Left ventricle myocardium inferior (tissue), 1 donor: Measurements from ENCODE around the gene VGF. TPM values are rescaled to one million over a fixed set of nuclear protein-coding genes. Genes with fewer than 3 reads are reported as not detected.
A peak's percentile ranks its signal among the peaks of the same experiment; 100 is the strongest.

ENCODE experiments used
- DNase-seq: peaks from one replicate; pipeline ENCODE4 v3.0.0-alpha.2; 2020
- H3K27ac ChIP-seq: fragments of 200-600 bp; replicated peaks from 2 replicates; pipeline ENCODE4 v1.8.0; 2021
- H3K27me3 ChIP-seq: fragments of 200-600 bp; 2 replicates; pipeline ENCODE4 v1.8.0; 2021; ENCODE audit warnings: low read depth
- H3K36me3 ChIP-seq: fragments of 200-600 bp; 2 replicates; pipeline ENCODE4 v1.8.0; 2021
- H3K4me1 ChIP-seq: fragments of 200-600 bp; 2 replicates; pipeline ENCODE4 v1.8.0; 2021
- H3K4me3 ChIP-seq: fragments of 200-600 bp; 2 replicates; pipeline ENCODE4 v1.8.0; 2021; ENCODE audit warnings: mild to moderate bottlenecking, moderate library complexity
- H3K9me3 ChIP-seq: fragments of 200-600 bp; replicated peaks from 2 replicates; pipeline ENCODE4 v1.8.0; 2021
- intact Hi-C: fragments of 100-400 bp; cut with micrococcal nuclease; formaldehyde crosslinking; loops from one replicate; pipeline ENCODE4 v1.11.0; 2022
- long read RNA-seq: library from polyadenylated mRNA; unstranded; transcript quantifications from one replicate; pipeline ENCODE4 v2.0.0, GENCODE V29; 2021
- total RNA-seq: library from RNA; stranded (reverse); fragmentation: NEBNext Ultra II Directional; extraction: Animal tissue kit (Norgen Biotek cat#: 25700); gene quantifications from one replicate; pipeline ENCODE4 v1.2.1, GENCODE V29; 2021
- TF ChIP-seq, protein P1 (sequence below): fragments of 200-600 bp; IDR thresholded peaks from 2 replicates; pipeline ENCODE4 v1.8.0; 2021; ENCODE audit warnings: antibody characterized with exemption, mild to moderate bottlenecking, borderline replicate concordance
- donor health status: DM: no; HTN: yes; CAD: no; lungs with severe emphysema.

VGF gene
- not detected for total RNA-seq
- long read RNA-seq: 0 reads

GRCh38 chr7:101165075-101165957, at the start of gene VGF:
TSS of gene VGF (minus strand) at chr7:101165569. CDS start at chr7:101164843, 726 bp downstream.
- H3K4me1 ChIP-seq: peaks cover 50% of the 10 kb centered on the region
- intact Hi-C loops: no loop called here
- peak within 1 kb of the TSS; percentile 55 for H3K4me3 ChIP-seq
- peaks cover 3% of the 10 kb centered on the region for H3K36me3 ChIP-seq
- TF ChIP-seq, protein P1, sequence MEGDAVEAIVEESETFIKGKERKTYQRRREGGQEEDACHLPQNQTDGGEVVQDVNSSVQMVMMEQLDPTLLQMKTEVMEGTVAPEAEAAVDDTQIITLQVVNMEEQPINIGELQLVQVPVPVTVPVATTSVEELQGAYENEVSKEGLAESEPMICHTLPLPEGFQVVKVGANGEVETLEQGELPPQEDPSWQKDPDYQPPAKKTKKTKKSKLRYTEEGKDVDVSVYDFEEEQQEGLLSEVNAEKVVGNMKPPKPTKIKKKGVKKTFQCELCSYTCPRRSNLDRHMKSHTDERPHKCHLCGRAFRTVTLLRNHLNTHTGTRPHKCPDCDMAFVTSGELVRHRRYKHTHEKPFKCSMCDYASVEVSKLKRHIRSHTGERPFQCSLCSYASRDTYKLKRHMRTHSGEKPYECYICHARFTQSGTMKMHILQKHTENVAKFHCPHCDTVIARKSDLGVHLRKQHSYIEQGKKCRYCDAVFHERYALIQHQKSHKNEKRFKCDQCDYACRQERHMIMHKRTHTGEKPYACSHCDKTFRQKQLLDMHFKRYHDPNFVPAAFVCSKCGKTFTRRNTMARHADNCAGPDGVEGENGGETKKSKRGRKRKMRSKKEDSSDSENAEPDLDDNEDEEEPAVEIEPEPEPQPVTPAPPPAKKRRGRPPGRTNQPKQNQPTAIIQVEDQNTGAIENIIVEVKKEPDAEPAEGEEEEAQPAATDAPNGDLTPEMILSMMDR: no peak
- H3K27ac ChIP-seq: no peak within 1 kb of the TSS
- DNase-seq: peak; percentile 91
- peaks cover 100% of the 10 kb centered on the region for H3K27me3 ChIP-seq
- no peaks in the 10 kb centered on the region for H3K9me3 ChIP-seq

GRCh38 chr7:101212014-101212413, 46.6 kb upstream of the VGF start:
- DNase-seq: no peak
- no peak overlapping the region for H3K27ac ChIP-seq
- TF ChIP-seq, protein P1: no peak
- intact Hi-C loops: no loop called here
- peaks cover 25% of the 10 kb centered on the region for H3K4me1 ChIP-seq
- no peaks in the 10 kb centered on the region for H3K9me3 ChIP-seq
- H3K4me3 ChIP-seq: no peak overlapping the region
- H3K27me3 ChIP-seq: no peaks in the 10 kb centered on the region
- peaks cover 84% of the 10 kb centered on the region for H3K36me3 ChIP-seq

- DNase-seq: no peak
- Histone ChIP-seq H3K9me3 (no peaks in the 10 kb centered on the region), H3K4me1 (peaks cover 20% of the 10 kb centered on the region), H3K36me3 (peaks cover 84% of the 10 kb centered on the region), H3K27me3 (no peaks in the 10 kb centered on the region), H3K27ac (no peak overlapping the region), H3K4me3 (no peak overlapping the region)
- TF ChIP-seq, protein P1: no peak
- intact Hi-C loops: no loop called here
Measured at GRCh38 chr7:101211501-101211900, 46.1 kb upstream of the VGF start.

GRCh38 chr7:101210143-101210542, 44.8 kb upstream of the VGF start:
- Histone ChIP-seq H3K27me3 (no peaks in the 10 kb centered on the region), H3K27ac (no peak overlapping the region), H3K4me3 (no peak overlapping the region), H3K4me1 (peaks cover 6% of the 10 kb centered on the region), H3K36me3 (peaks cover 85% of the 10 kb centered on the region), H3K9me3 (no peaks in the 10 kb centered on the region)
- intact Hi-C loops: no loop called here
- TF ChIP-seq, protein P1: no peak
- DNase-seq: no peak

DNA sequence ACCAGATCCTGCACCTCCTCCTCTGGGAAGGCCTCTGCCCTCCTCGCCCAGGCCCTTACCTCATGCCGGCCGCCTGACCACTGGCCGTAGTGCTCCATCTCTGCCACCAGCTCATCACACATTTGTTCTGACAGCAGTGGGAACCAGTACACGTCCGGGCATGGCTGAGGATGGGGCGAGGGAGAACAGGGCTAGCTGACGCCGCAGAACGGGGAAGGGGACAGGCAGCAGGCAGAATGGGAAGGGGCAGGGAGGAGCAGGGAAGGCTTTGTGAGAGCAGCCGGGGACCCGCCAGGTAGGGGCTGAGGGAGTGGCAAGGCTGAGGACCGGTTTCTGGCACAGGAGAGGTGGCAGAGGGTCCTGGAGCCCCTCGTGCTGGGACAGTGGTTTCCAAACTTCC, 43.4 kb upstream of the VGF start:
- intact Hi-C loops: no loop called here
- Histone ChIP-seq H3K4me3 (no peak overlapping the region), H3K27ac (no peak overlapping the region), H3K27me3 (peaks cover 4% of the 10 kb centered on the region), H3K36me3 (peaks cover 72% of the 10 kb centered on the region), H3K9me3 (no peaks in the 10 kb centered on the region), H3K4me1 (no peaks in the 10 kb centered on the region)
- TF ChIP-seq, protein P1: no peak
- no peak for DNase-seq
